IMR-90 (cell line): ENCODE measurements around the gene HMGCLL1. TPM values are rescaled to one million over a fixed set of nuclear protein-coding genes. Genes with fewer than 3 reads are reported as not detected.

Experiments used
- ATAC-seq: fragments of 200-7000 bp; cut with Tn5 transposase; 2 replicates; pipeline ENCODE4 v1.9.1; 2020; ENCODE audit warnings: low read depth, mild to moderate bottlenecking, moderate library complexity
- BruUV-seq: library from RNA; stranded (reverse); fragments of 400-500 nt; replicated peaks from 2 replicates; lab custom pipeline; 2021; lab: Mats Ljungman, UMichigan
- CTCF ChIA-PET: fragments of 300-600 bp; formaldehyde crosslinking; extraction: SDS; loops from one replicate; lab custom pipeline; 2021; ENCODE audit warnings: antibody characterized with exemption; lab: Yijun Ruan, JAX
- POLR2A ChIA-PET: fragments of 300-600 bp; sonication (Branson Sonifier 250); formaldehyde crosslinking; loops from one replicate; lab custom pipeline; 2022; ENCODE audit warnings: antibody characterized with exemption; ENCODE audit not compliant: unreplicated experiment; lab: Charles Lee
- DNase-seq: peaks from one replicate; pipeline ENCODE4 v3.0.0; 2013
- H2AFZ ChIP-seq: replicated peaks from 2 replicates; pipeline ENCODE3; 2013; ENCODE audit warnings: low read length, mild to moderate bottlenecking; ENCODE audit not compliant: poor library complexity
- H2AK5ac ChIP-seq: 2 replicates; pipeline ENCODE4 v1.6.1; 2013; ENCODE audit warnings: low read depth, low read length, inconsistent platforms
- H2AK9ac ChIP-seq: replicated peaks from 2 replicates; pipeline ENCODE3; 2013; ENCODE audit warnings: mild to moderate bottlenecking, low read depth, low read length, moderate library complexity; ENCODE audit not compliant: poor library complexity
- H2BK120ac ChIP-seq: 2 replicates; pipeline ENCODE4 v1.6.1; 2013; ENCODE audit warnings: low read depth, low read length, inconsistent platforms
- H2BK15ac ChIP-seq: 3 replicates; pipeline ENCODE4 v1.6.1; 2013; ENCODE audit warnings: low read depth, low read length, inconsistent platforms
- H2BK20ac ChIP-seq: 2 replicates; pipeline ENCODE4 v1.6.1; 2013; ENCODE audit warnings: low read depth, mild to moderate bottlenecking, inconsistent platforms, low read length, moderate library complexity
- H2BK5ac ChIP-seq: 2 replicates; pipeline ENCODE4 v1.6.1; 2013; ENCODE audit warnings: mild to moderate bottlenecking, low read depth, low read length, inconsistent platforms; ENCODE audit not compliant: poor library complexity, severe bottlenecking
- H3K14ac ChIP-seq: replicated peaks from 2 replicates; pipeline ENCODE4 v1.6.1; 2013; ENCODE audit warnings: low read depth, low read length, inconsistent platforms
- H3K18ac ChIP-seq: 2 replicates; pipeline ENCODE4 v1.6.1; 2013; ENCODE audit warnings: low read depth, low read length, control low read depth
- H3K23ac ChIP-seq: 2 replicates; pipeline ENCODE4 v1.6.1; 2013; ENCODE audit warnings: low read depth, low read length, inconsistent platforms
- H3K27ac ChIP-seq: 2 replicates; pipeline ENCODE4 v1.5.1; 2013; ENCODE audit warnings: mild to moderate bottlenecking, control low read depth, low read length; ENCODE audit not compliant: insufficient read depth
- H3K27me3 ChIP-seq: 2 replicates; pipeline ENCODE4 v1.6.1; 2013; ENCODE audit warnings: low read length; ENCODE audit not compliant: control insufficient read depth, insufficient read depth
- H3K36me3 ChIP-seq: 2 replicates; pipeline ENCODE4 v1.6.1; 2013; ENCODE audit warnings: low read length, mixed read lengths; ENCODE audit not compliant: control insufficient read depth, insufficient read depth
- H3K4ac ChIP-seq: 2 replicates; pipeline ENCODE4 v1.6.1; 2013; ENCODE audit warnings: low read depth, low read length, inconsistent platforms
- H3K4me1 ChIP-seq: 2 replicates; pipeline ENCODE4 v1.6.1; 2013; ENCODE audit warnings: low read length, mixed read lengths; ENCODE audit not compliant: control insufficient read depth, insufficient read depth
- H3K4me2 ChIP-seq: 2 replicates; pipeline ENCODE4 v1.6.1; 2013; ENCODE audit warnings: low read depth, mild to moderate bottlenecking, control low read depth, low read length, moderate library complexity
- H3K4me3 ChIP-seq: 2 replicates; pipeline ENCODE4 v1.5.1; 2013; ENCODE audit warnings: low read depth, mild to moderate bottlenecking, control low read depth, low read length, moderate library complexity; ENCODE audit not compliant: insufficient read depth
- H3K56ac ChIP-seq: 2 replicates; pipeline ENCODE4 v1.6.1; 2013; ENCODE audit warnings: low read length, inconsistent platforms; ENCODE audit not compliant: insufficient read depth; ENCODE audit errors: extremely low read depth
- H3K79me1 ChIP-seq, 2 experiments: 2 replicates each; pipeline ENCODE4 v1.6.1; 2013; ENCODE audit warnings: low read length in 2 of 2, inconsistent platforms in 1 of 2, low read depth in 1 of 2
- H3K9ac ChIP-seq: 2 replicates; pipeline ENCODE4 v1.6.1; 2013; ENCODE audit warnings: low read depth, low read length, control low read depth
- H3K9me1 ChIP-seq: 2 replicates; pipeline ENCODE4 v1.6.1; 2013; ENCODE audit warnings: low read length, inconsistent platforms; ENCODE audit not compliant: insufficient read depth
- H3K9me3 ChIP-seq: 2 replicates; pipeline ENCODE4 v1.6.1; 2013; ENCODE audit warnings: low read length; ENCODE audit not compliant: control insufficient read depth, insufficient read depth
- H4K20me1 ChIP-seq: 2 replicates; pipeline ENCODE4 v1.6.1; 2013; ENCODE audit warnings: low read length, inconsistent platforms; ENCODE audit not compliant: insufficient read depth
- H4K5ac ChIP-seq: 2 replicates; pipeline ENCODE4 v1.6.1; 2013; ENCODE audit warnings: mild to moderate bottlenecking, low read depth, low read length, control low read depth
- H4K8ac ChIP-seq, 2 experiments: 2 replicates each; pipeline ENCODE4 v1.6.1; 2013; ENCODE audit warnings: low read depth in 2 of 2, low read length in 2 of 2, control low read depth in 1 of 2, inconsistent platforms in 1 of 2
- H4K91ac ChIP-seq: 2 replicates; pipeline ENCODE4 v1.6.1; 2013; ENCODE audit warnings: low read depth, low read length, inconsistent platforms; ENCODE audit not compliant: insufficient read depth
- BHLHE40 ChIP-seq: fragments of 150-350 bp; IDR thresholded peaks from 2 replicates; pipeline ENCODE4 v1.6.1; 2016; ENCODE audit warnings: mild to moderate bottlenecking, low read depth, low read length
- CEBPB ChIP-seq: IDR thresholded peaks from 2 replicates; pipeline ENCODE4 v1.6.1; 2012; ENCODE audit warnings: low read depth, low read length, improper control_type of control experiment
- CHD1 ChIP-seq: IDR thresholded peaks from 2 replicates; pipeline ENCODE4 v1.6.1; 2012; ENCODE audit warnings: low read depth, low read length, improper control_type of control experiment
- CTCF ChIP-seq: conservative IDR thresholded peaks from 2 replicates; pipeline ENCODE4 v1.5.1; 2012; ENCODE audit warnings: mild to moderate bottlenecking, low read depth, low read length, improper control_type of control experiment
- ELK1 ChIP-seq: fragments of 150-350 bp; IDR thresholded peaks from 2 replicates; pipeline ENCODE4 v1.6.1; 2016; ENCODE audit warnings: low read depth, mild to moderate bottlenecking, low read length, moderate library complexity, borderline replicate concordance
- FOS ChIP-seq: fragments of 150-350 bp; IDR thresholded peaks from 2 replicates; pipeline ENCODE4 v1.6.1; 2016; ENCODE audit warnings: low read depth, low read length
- MAFK ChIP-seq: IDR thresholded peaks from 2 replicates; pipeline ENCODE4 v1.6.1; 2012; ENCODE audit warnings: low read depth, low read length, improper control_type of control experiment
- MAZ ChIP-seq: IDR thresholded peaks from 2 replicates; pipeline ENCODE4 v1.6.1; 2012; ENCODE audit warnings: low read depth, mild to moderate bottlenecking, low read length, improper control_type of control experiment, moderate library complexity, borderline replicate concordance
- MXI1 ChIP-seq: IDR thresholded peaks from 2 replicates; pipeline ENCODE4 v1.6.1; 2012; ENCODE audit warnings: low read depth, mild to moderate bottlenecking, low read length, moderate library complexity, borderline replicate concordance
- NFE2L2 ChIP-seq: fragments of 150-350 bp; IDR thresholded peaks from 2 replicates; pipeline ENCODE4 v1.6.1; 2016; ENCODE audit warnings: low read depth, mild to moderate bottlenecking, low read length
- POLR2A ChIP-seq: IDR thresholded peaks from 2 replicates; pipeline ENCODE4 v1.6.1; 2012; ENCODE audit warnings: mild to moderate bottlenecking, low read depth, low read length
- RAD21 ChIP-seq: IDR thresholded peaks from 2 replicates; pipeline ENCODE4 v1.6.1; 2012; ENCODE audit warnings: low read length, improper control_type of control experiment
- RCOR1 ChIP-seq: IDR thresholded peaks from 2 replicates; pipeline ENCODE4 v1.6.1; 2012; ENCODE audit warnings: mild to moderate bottlenecking, low read length, improper control_type of control experiment; ENCODE audit not compliant: insufficient replicate concordance
- RFX5 ChIP-seq: IDR thresholded peaks from 2 replicates; pipeline ENCODE4 v1.8.0; 2012; ENCODE audit warnings: low read depth, mild to moderate bottlenecking, low read length, moderate library complexity
- SMC3 ChIP-seq: fragments of 150-350 bp; IDR thresholded peaks from 2 replicates; pipeline ENCODE4 v1.6.1; 2016; ENCODE audit warnings: low read depth, mild to moderate bottlenecking, antibody characterized with exemption, low read length, moderate library complexity
- USF2 ChIP-seq: fragments of 150-350 bp; IDR thresholded peaks from 2 replicates; pipeline ENCODE4 v1.6.1; 2017; ENCODE audit warnings: mild to moderate bottlenecking, antibody characterized with exemption, low read length, low read depth
- dilution Hi-C: fragments of 300-500 bp; cut with HindIII; formaldehyde crosslinking; loops from one replicate; pipeline ENCODE4 v1.14.3; 2018; ENCODE audit warnings: low sequenced_read_pairs; ENCODE audit not compliant: unreplicated experiment
- in situ Hi-C: fragments of 300-500 bp; cut with MboI; formaldehyde crosslinking; loops from 3 replicates; pipeline ENCODE4 v1.14.3; 2019; ENCODE audit warnings: low sequenced_read_pairs, inconsistent platforms, mixed read lengths
- intact Hi-C: fragments of 100-400 bp; cut with micrococcal nuclease; formaldehyde crosslinking; loops from 2 replicates; pipeline ENCODE4 v1.10.0; 2022
- polyA plus RNA-seq, 3 experiments: library from polyadenylated mRNA; depleted of rRNA; stranded (reverse); fragments of >200 nt; gene quantifications; 2 replicates each; pipeline ENCODE4 v1.2.3, GENCODE V29; 2012; ENCODE audit warnings: low replicate concordance in 1 of 3
- total RNA-seq: library from RNA; depleted of rRNA; stranded (reverse); fragments of >200 nt; gene quantifications from 2 replicates; pipeline ENCODE4 v1.2.3, GENCODE V29; 2012

Gene HMGCLL1
- total and polyA plus RNA-seq, 2 of the 4 experiments (the other 2 are of a cell fraction): 0.03 TPM; not detected in 1

GRCh38 chr6:55545791-55546190 is 33.2 kb downstream of the HMGCLL1 start:
- no peak overlapping the region for H2BK15ac ChIP-seq
- no peak overlapping the region for H4K5ac ChIP-seq
- no peak overlapping the region for H3K9ac ChIP-seq
- no peak overlapping the region for H2AK5ac ChIP-seq
- no peaks in the 10 kb centered on the region for H3K4me1 ChIP-seq
- H3K18ac ChIP-seq: no peak overlapping the region
- CTCF ChIA-PET: interaction anchor here (0.6 kb wide), 1 partner anchor 1033 kb away, joined by 4 read pairs; no protein-coding TSS in a partner anchor
- in situ Hi-C loops: no loop called here
- H4K8ac ChIP-seq: no peak overlapping the region
- no peak overlapping the region for H3K56ac ChIP-seq
- H3K4ac ChIP-seq: no peak overlapping the region
- H3K4me3 ChIP-seq: no peak overlapping the region
- ATAC-seq (no peak), DNase-seq (no peak)
- intact Hi-C loops: no loop called here
- no peaks in the 10 kb centered on the region for H3K79me1 ChIP-seq
- H2AK9ac ChIP-seq: no peak overlapping the region
- no TSS peak for BruUV-seq
- no peak overlapping the region for H3K4me2 ChIP-seq
- no peak overlapping the region for H3K23ac ChIP-seq
- no peak overlapping the region for H2AFZ ChIP-seq
- no peaks in the 10 kb centered on the region for H3K9me3 ChIP-seq
- H4K91ac ChIP-seq: no peak overlapping the region
- H3K9me1 ChIP-seq: no peaks in the 10 kb centered on the region
- no peaks in the 10 kb centered on the region for H3K36me3 ChIP-seq
- POLR2A ChIA-PET: no interaction called here
- no peaks in the 10 kb centered on the region for H3K27me3 ChIP-seq
- no peak for TF ChIP-seq CHD1
- TF ChIP-seq POLR2A: no peak
- TF ChIP-seq USF2: no peak
- TF ChIP-seq CTCF: no peak
- no peak for TF ChIP-seq MAFK
- TF ChIP-seq SMC3: no peak
- TF ChIP-seq MAZ: no peak
- no peak for TF ChIP-seq FOS
- no peak for TF ChIP-seq BHLHE40
- TF ChIP-seq RCOR1: no peak
- no peak for TF ChIP-seq RAD21
- TF ChIP-seq CEBPB: no peak
- no peak for TF ChIP-seq NFE2L2
- TF ChIP-seq ELK1: no peak
- TF ChIP-seq MXI1: no peak
- no peak for TF ChIP-seq RFX5
- H2BK5ac ChIP-seq: no peak overlapping the region
- H4K20me1 ChIP-seq: no peaks in the 10 kb centered on the region
- no peak overlapping the region for H2BK20ac ChIP-seq
- dilution Hi-C loops: no loop called here
- no peak overlapping the region for H3K14ac ChIP-seq
- H2BK120ac ChIP-seq: no peak overlapping the region
- H3K27ac ChIP-seq: no peak overlapping the region
